GM12878 (cell line): Measurements from ENCODE around the gene CLECL1. TPM values are rescaled to one million over a fixed set of nuclear protein-coding genes. Genes with fewer than 3 reads are reported as not detected.

Experiments used
- ATAC-seq: fragments of 200-7000 bp; cut with Tn5 transposase; 3 replicates; pipeline ENCODE4 v1.9.1; 2020; ENCODE audit warnings: mild to moderate bottlenecking, moderate library complexity
- BruUV-seq: library from RNA; stranded (reverse); fragments of 400-500 nt; replicated peaks from 2 replicates; lab custom pipeline; 2021; lab: Mats Ljungman, UMichigan
- CTCF ChIA-PET: fragments of 300-600 bp; sonication (Branson Sonifier 250); formaldehyde crosslinking; extraction: SDS; loops from one replicate; lab custom pipeline; 2021; ENCODE audit warnings: inconsistent platforms; lab: Yijun Ruan, JAX
- POLR2A ChIA-PET: fragments of 350-600 bp; formaldehyde crosslinking; extraction: SDS; loops from one replicate; lab custom pipeline; 2021; ENCODE audit warnings: inconsistent platforms; lab: Charles Lee
- RAD21 ChIA-PET: fragments of 300-600 bp; sonication (Branson Sonifier 250); formaldehyde crosslinking; loops from one replicate; lab custom pipeline; 2023; ENCODE audit warnings: antibody characterized with exemption; ENCODE audit not compliant: unreplicated experiment; lab: Charles Lee
- SMC1A ChIA-PET: fragments of 300-600 bp; sonication (Branson Sonifier 250); formaldehyde crosslinking; loops from one replicate; lab custom pipeline; 2023; ENCODE audit not compliant: unreplicated experiment, uncharacterized antibody; lab: Charles Lee
- DNase-seq: peaks from one replicate; pipeline ENCODE4 v3.0.0-alpha.2; 2011; ENCODE audit warnings: low read depth, low spot score
- FAIRE-seq: peaks from 3 replicates; lab custom pipeline; 2011; peaks lifted over from hg19 to GRCh38; lab: Jason Lieb, UNC
- H2AFZ ChIP-seq: 2 replicates; pipeline ENCODE4 v1.6.0; 2011; ENCODE audit warnings: low read depth, low read length, control low read depth; ENCODE audit not compliant: control insufficient read depth
- H3K27ac ChIP-seq: 2 replicates; pipeline ENCODE4 v1.5.1; 2011; ENCODE audit warnings: control low read depth; ENCODE audit not compliant: control insufficient read depth, insufficient read depth
- H3K27me3 ChIP-seq, 2 experiments: replicated peaks in 1 of 2; 2 replicates each; pipeline versions ENCODE4 v1.6.0 to v1.6.1; 2011; ENCODE audit warnings: low read length in 1 of 2; ENCODE audit not compliant: control insufficient read depth in 2 of 2, insufficient read depth in 2 of 2
- H3K36me3 ChIP-seq, 2 experiments: 2 replicates each; pipeline ENCODE4 v1.5.1; 2011; ENCODE audit warnings: low read length in 1 of 2; ENCODE audit not compliant: control insufficient read depth in 2 of 2, insufficient read depth in 2 of 2
- H3K4me1 ChIP-seq: 2 replicates; pipeline ENCODE4 v1.6.1; 2011; ENCODE audit warnings: mild to moderate bottlenecking, low read length, moderate library complexity, mixed read lengths; ENCODE audit not compliant: control insufficient read depth, insufficient read depth
- H3K4me2 ChIP-seq: 2 replicates; pipeline ENCODE4 v1.6.0; 2011; ENCODE audit warnings: control low read depth; ENCODE audit not compliant: control insufficient read depth, insufficient read depth
- H3K4me3 ChIP-seq: fragments of 200-600 bp; sonication (generic); 2 replicates; pipeline ENCODE4 v1.5.1; 2016
- H3K79me2 ChIP-seq: 2 replicates; pipeline ENCODE4 v1.6.0; 2011; ENCODE audit warnings: low read length; ENCODE audit not compliant: control insufficient read depth, insufficient read depth
- H3K9ac ChIP-seq: 2 replicates; pipeline ENCODE4 v1.8.0; 2011; ENCODE audit warnings: low read length, control low read depth, mixed read lengths; ENCODE audit not compliant: control insufficient read depth, insufficient read depth
- H3K9me3 ChIP-seq: replicated peaks from 3 replicates; pipeline ENCODE4 v1.5.1; 2011; ENCODE audit warnings: mild to moderate bottlenecking, low read length; ENCODE audit not compliant: control insufficient read depth, insufficient read depth
- H4K20me1 ChIP-seq: 2 replicates; pipeline ENCODE4 v1.6.0; 2011; ENCODE audit not compliant: control insufficient read depth, insufficient read depth
- ASH2L ChIP-seq: fragments of 300-600, 200-600 bp; sonication (generic); IDR thresholded peaks from 2 replicates; pipeline ENCODE4 v1.6.1; 2017; ENCODE audit warnings: low read depth, mild to moderate bottlenecking, borderline replicate concordance
- ATF2 ChIP-seq: IDR thresholded peaks from 2 replicates; pipeline ENCODE4 v1.6.1; 2012; ENCODE audit warnings: low read length, inconsistent platforms
- CEBPB ChIP-seq, 2 experiments: fragments of 150-350 bp in 1 of 2; IDR thresholded peaks; 2 replicates each; pipeline ENCODE4 v1.6.1; 2012 to 2014; ENCODE audit warnings: low read depth in 2 of 2, low read length in 2 of 2, borderline replicate concordance in 1 of 2, inconsistent platforms in 1 of 2
- E2F8 ChIP-seq: fragments of 450-650 bp; IDR thresholded peaks from 2 replicates; pipeline ENCODE4 v1.6.1; 2018; ENCODE audit warnings: mild to moderate bottlenecking, low read depth, moderate library complexity; ENCODE audit not compliant: partially characterized antibody
- MLLT1 ChIP-seq: fragments of 450-650 bp; IDR thresholded peaks from 2 replicates; pipeline ENCODE4 v1.6.1; 2016; ENCODE audit warnings: mild to moderate bottlenecking
- POLR2A ChIP-seq: IDR thresholded peaks from 2 replicates; pipeline ENCODE4 v1.6.1; 2011; ENCODE audit warnings: low read depth, mild to moderate bottlenecking, low read length
- RAD51 ChIP-seq: fragments of 450-650 bp; IDR thresholded peaks from 2 replicates; pipeline ENCODE4 v1.6.1; 2016; ENCODE audit warnings: moderate library complexity, mild to moderate bottlenecking, inconsistent platforms
- RB1 ChIP-seq: fragments of 450-650 bp; formaldehyde crosslinking; IDR thresholded peaks from 2 replicates; pipeline ENCODE4 v1.6.1; 2017; ENCODE audit warnings: mild to moderate bottlenecking, borderline replicate concordance
- RBBP5 ChIP-seq: fragments of 200-600 bp; sonication (generic); conservative IDR thresholded peaks from 2 replicates; pipeline ENCODE4 v1.6.1; 2016
- YY1 ChIP-seq: IDR thresholded peaks from 2 replicates; pipeline ENCODE4 v1.6.1; 2011; ENCODE audit warnings: low read depth, mild to moderate bottlenecking, low read length
- ZBED1 ChIP-seq: IDR thresholded peaks from 2 replicates; pipeline ENCODE4 v1.6.1; 2016; ENCODE audit warnings: borderline replicate concordance
- WGBS: methylation state at CpG from one replicate; pipeline ENCODE4 v1.1.6; 2016; ENCODE audit warnings: low lambda C conversion rate; ENCODE audit not compliant: insufficient replicate concordance, insufficient coverage; ENCODE audit errors: missing lambda C conversion rate; 5-methylcytosine and 5-hydroxymethylcytosine counted together
- in situ Hi-C: fragments of 300-500 bp; cut with MboI; formaldehyde crosslinking; loops from 9 replicates; pipeline ENCODE4 v1.14.3; 2018; ENCODE audit warnings: mixed read lengths
- intact Hi-C: fragments of 100-400 bp; cut with micrococcal nuclease; formaldehyde crosslinking; loops from one replicate; pipeline ENCODE4 v1.14.2; 2022; ENCODE audit not compliant: unreplicated experiment
- polyA plus RNA-seq, 11 experiments: library from polyadenylated mRNA; depleted of rRNA in 4 of 11; unstranded in 6 of 11; stranded (reverse) in 5 of 11; fragments of >200 nt; fragmentation: Nextera tagmentation in 4 of 11; fragmentation: Illumina TruSeq in 1 of 11; extraction: Ambion mirVana in 4 of 11; extraction: Trizol in 1 of 11; gene quantifications; 1 replicate in 1 of 11; 2 replicates in 10 of 11; pipeline versions ENCODE4 v1.2.1 to v1.2.3, GENCODE V29; 2011 to 2016; ENCODE audit warnings: inconsistent platforms in 2 of 11, missing spikeins in 2 of 11, low read depth in 1 of 11
- total RNA-seq, 4 experiments: library from RNA; depleted of rRNA in 3 of 4; stranded (reverse); fragments of >200 nt in 3 of 4; fragmentation: Illumina TruSeq in 1 of 4; extraction: Trizol in 1 of 4; gene quantifications; 2 replicates each; pipeline versions ENCODE4 v1.2.1 to v1.2.3, GENCODE V29; 2013 to 2021
- TF ChIP-seq, protein P1 (sequence below): fragments of 150-350 bp; IDR thresholded peaks from 2 replicates; pipeline ENCODE4 v1.6.1; 2014; ENCODE audit warnings: mild to moderate bottlenecking, low read depth, low read length
- TF ChIP-seq, protein P2 (sequence below): IDR thresholded peaks from 2 replicates; pipeline ENCODE4 v1.6.1; 2011; ENCODE audit warnings: low read depth, mild to moderate bottlenecking, low read length, moderate library complexity, borderline replicate concordance; ENCODE audit errors: extremely low read depth

Gene CLECL1
- total and polyA plus RNA-seq, 10 of the 15 experiments (the other 5 are each of a cell fraction or from before 2014, with no cell fraction given) = 4.6 to 56.5 (median 46.4) TPM

GRCh38 chr12:9761419-9761781, 28.5 kb upstream of the CLECL1 start (continued):
- TF ChIP-seq, protein P1, sequence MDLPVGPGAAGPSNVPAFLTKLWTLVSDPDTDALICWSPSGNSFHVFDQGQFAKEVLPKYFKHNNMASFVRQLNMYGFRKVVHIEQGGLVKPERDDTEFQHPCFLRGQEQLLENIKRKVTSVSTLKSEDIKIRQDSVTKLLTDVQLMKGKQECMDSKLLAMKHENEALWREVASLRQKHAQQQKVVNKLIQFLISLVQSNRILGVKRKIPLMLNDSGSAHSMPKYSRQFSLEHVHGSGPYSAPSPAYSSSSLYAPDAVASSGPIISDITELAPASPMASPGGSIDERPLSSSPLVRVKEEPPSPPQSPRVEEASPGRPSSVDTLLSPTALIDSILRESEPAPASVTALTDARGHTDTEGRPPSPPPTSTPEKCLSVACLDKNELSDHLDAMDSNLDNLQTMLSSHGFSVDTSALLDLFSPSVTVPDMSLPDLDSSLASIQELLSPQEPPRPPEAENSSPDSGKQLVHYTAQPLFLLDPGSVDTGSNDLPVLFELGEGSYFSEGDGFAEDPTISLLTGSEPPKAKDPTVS = no peak

GRCh38 chr12:9760699-9761418, 28.0 kb upstream of the CLECL1 start, which contains the start of gene CD69:
Gene CD69 (minus strand): TSS chr12:9760901. CDS start chr12:9760820, 81 bp downstream.
- H3K27ac ChIP-seq = peak within 1 kb of the TSS; percentile 76
- ATAC-seq (peak; percentile 64), FAIRE-seq (peak; percentile 49), DNase-seq (peak; percentile 95)
- BruUV-seq = no TSS peak
- SMC1A ChIA-PET = interaction anchor here (0.9 to 22.8 kb wide), 13 partner anchors 9 to 106 kb away, joined by 3 to 814 read pairs (median 4); no protein-coding TSS in a partner anchor
- H3K36me3 ChIP-seq = peaks cover 0 to 5% of the 10 kb centered on the region in 2 experiments; a peak in 1 of 4 replicates
- POLR2A ChIA-PET = interaction anchor here (0.9 to 2.8 kb wide), 8 partner anchors 8 to 37 kb away, joined by 3 to 12 read pairs (median 6); no protein-coding TSS in a partner anchor
- RAD21 ChIA-PET = interaction anchor here (0.7 to 17.5 kb wide), 15 partner anchors 9 to 1672 kb away, joined by 3 to 577 read pairs (median 3); partner anchors contain the start of genes CLEC2B and CLEC2D
- H3K27me3 ChIP-seq = no peaks in the 10 kb centered on the region
- intact Hi-C loops = no loop called here
- H3K79me2 ChIP-seq = peaks cover 41% of the 10 kb centered on the region
- WGBS = under 1% methylated on average over 6 of the region's 6 CpGs
- H2AFZ ChIP-seq = no peak within 1 kb of the TSS; the same call in 1 of the 2 replicates
- H3K4me2 ChIP-seq = peak within 1 kb of the TSS; percentile 53
- in situ Hi-C loops = no loop called here
- peak within 1 kb of the TSS; percentile 87 for H3K4me3 ChIP-seq
- H4K20me1 ChIP-seq = no peaks in the 10 kb centered on the region
- CTCF ChIA-PET = interaction anchor here (1.1 to 19.3 kb wide), 5 partner anchors 8 to 392 kb away, joined by 3 to 835 read pairs (median 10); no protein-coding TSS in a partner anchor
- peaks cover 18% of the 10 kb centered on the region for H3K4me1 ChIP-seq
- no peaks in the 10 kb centered on the region; the same call in 1 of the 3 replicates for H3K9me3 ChIP-seq
- H3K9ac ChIP-seq = peak within 1 kb of the TSS; percentile 51
- TF ChIP-seq RAD51 = no peak; the same call in 1 of the 2 replicates
- peak; percentile 74; the same call in 1 of the 2 replicates for TF ChIP-seq ATF2
- peak; percentile 94 for TF ChIP-seq POLR2A
- no peak for TF ChIP-seq ASH2L
- TF ChIP-seq MLLT1 = peak; percentile 97
- TF ChIP-seq ZBED1 = peak; percentile 67; the same call in 1 of the 2 replicates
- no peak for TF ChIP-seq CEBPB (IDR thresholded peaks at IDR 0.05; ENCODE audit: borderline replicate concordance in 1 of 2, low read depth in 2 of 2, low read length in 2 of 2)
- TF ChIP-seq RB1 = no peak; the same call in 1 of the 2 replicates
- no peak for TF ChIP-seq RBBP5
- no peak for TF ChIP-seq E2F8
- TF ChIP-seq, protein P2, sequence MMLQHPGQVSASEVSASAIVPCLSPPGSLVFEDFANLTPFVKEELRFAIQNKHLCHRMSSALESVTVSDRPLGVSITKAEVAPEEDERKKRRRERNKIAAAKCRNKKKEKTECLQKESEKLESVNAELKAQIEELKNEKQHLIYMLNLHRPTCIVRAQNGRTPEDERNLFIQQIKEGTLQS = no peak
- no peak for TF ChIP-seq YY1
